GM12878 (cell line): ENCODE measurements around the gene SLC2A2. TPM values are rescaled to one million over a fixed set of nuclear protein-coding genes. Genes with fewer than 3 reads are reported as not detected.
A peak's percentile ranks its signal among the peaks of the same experiment; 100 is the strongest.

Experiments
- ATAC-seq: fragments of 200-7000 bp; cut with Tn5 transposase; 3 replicates; pipeline ENCODE4 v1.9.1; 2020; ENCODE audit warnings: mild to moderate bottlenecking, moderate library complexity
- BruUV-seq: library from RNA; stranded (reverse); fragments of 400-500 nt; replicated peaks from 2 replicates; lab custom pipeline; 2021; lab: Mats Ljungman, UMichigan
- CTCF ChIA-PET: fragments of 300-600 bp; sonication (Branson Sonifier 250); formaldehyde crosslinking; extraction: SDS; loops from one replicate; lab custom pipeline; 2021; ENCODE audit warnings: inconsistent platforms; lab: Yijun Ruan, JAX
- POLR2A ChIA-PET: fragments of 350-600 bp; formaldehyde crosslinking; extraction: SDS; loops from one replicate; lab custom pipeline; 2021; ENCODE audit warnings: inconsistent platforms; lab: Charles Lee
- RAD21 ChIA-PET: fragments of 300-600 bp; sonication (Branson Sonifier 250); formaldehyde crosslinking; loops from one replicate; lab custom pipeline; 2023; ENCODE audit warnings: antibody characterized with exemption; ENCODE audit not compliant: unreplicated experiment; lab: Charles Lee
- SMC1A ChIA-PET: fragments of 300-600 bp; sonication (Branson Sonifier 250); formaldehyde crosslinking; loops from one replicate; lab custom pipeline; 2023; ENCODE audit not compliant: unreplicated experiment, uncharacterized antibody; lab: Charles Lee
- DNase-seq: peaks from one replicate; pipeline ENCODE4 v3.0.0-alpha.2; 2011; ENCODE audit warnings: low read depth, low spot score
- FAIRE-seq: peaks from 3 replicates; lab custom pipeline; 2011; peaks lifted over from hg19 to GRCh38; lab: Jason Lieb, UNC
- H2AFZ ChIP-seq: 2 replicates; pipeline ENCODE4 v1.6.0; 2011; ENCODE audit warnings: low read depth, low read length, control low read depth; ENCODE audit not compliant: control insufficient read depth
- H3K27ac ChIP-seq: 2 replicates; pipeline ENCODE4 v1.5.1; 2011; ENCODE audit warnings: control low read depth; ENCODE audit not compliant: control insufficient read depth, insufficient read depth
- H3K27me3 ChIP-seq, 2 experiments: replicated peaks in 1 of 2; 2 replicates each; pipeline versions ENCODE4 v1.6.0 to v1.6.1; 2011; ENCODE audit warnings: low read length in 1 of 2; ENCODE audit not compliant: control insufficient read depth in 2 of 2, insufficient read depth in 2 of 2
- H3K36me3 ChIP-seq, 2 experiments: 2 replicates each; pipeline ENCODE4 v1.5.1; 2011; ENCODE audit warnings: low read length in 1 of 2; ENCODE audit not compliant: control insufficient read depth in 2 of 2, insufficient read depth in 2 of 2
- H3K4me1 ChIP-seq: 2 replicates; pipeline ENCODE4 v1.6.1; 2011; ENCODE audit warnings: mild to moderate bottlenecking, low read length, moderate library complexity, mixed read lengths; ENCODE audit not compliant: control insufficient read depth, insufficient read depth
- H3K4me2 ChIP-seq: 2 replicates; pipeline ENCODE4 v1.6.0; 2011; ENCODE audit warnings: control low read depth; ENCODE audit not compliant: control insufficient read depth, insufficient read depth
- H3K4me3 ChIP-seq: fragments of 200-600 bp; sonication (generic); 2 replicates; pipeline ENCODE4 v1.5.1; 2016
- H3K79me2 ChIP-seq: 2 replicates; pipeline ENCODE4 v1.6.0; 2011; ENCODE audit warnings: low read length; ENCODE audit not compliant: control insufficient read depth, insufficient read depth
- H3K9ac ChIP-seq: 2 replicates; pipeline ENCODE4 v1.8.0; 2011; ENCODE audit warnings: low read length, control low read depth, mixed read lengths; ENCODE audit not compliant: control insufficient read depth, insufficient read depth
- H3K9me3 ChIP-seq: replicated peaks from 3 replicates; pipeline ENCODE4 v1.5.1; 2011; ENCODE audit warnings: mild to moderate bottlenecking, low read length; ENCODE audit not compliant: control insufficient read depth, insufficient read depth
- H4K20me1 ChIP-seq: 2 replicates; pipeline ENCODE4 v1.6.0; 2011; ENCODE audit not compliant: control insufficient read depth, insufficient read depth
- ATF7 ChIP-seq: fragments of 450-650 bp; IDR thresholded peaks from 2 replicates; pipeline ENCODE4 v1.6.1; 2016; ENCODE audit warnings: low read depth, mild to moderate bottlenecking
- BMI1 ChIP-seq: fragments of 450-650 bp; IDR thresholded peaks from 2 replicates; pipeline ENCODE4 v1.6.1; 2016; ENCODE audit warnings: mild to moderate bottlenecking, moderate library complexity, borderline replicate concordance
- ESRRA ChIP-seq: IDR thresholded peaks from 2 replicates; pipeline ENCODE4 v1.6.1; 2012; ENCODE audit warnings: mild to moderate bottlenecking, low read length, improper control_type of control experiment
- IKZF2 ChIP-seq, 2 experiments: fragments of 450-650 bp; IDR thresholded peaks; 2 replicates each; pipeline ENCODE4 v1.6.1; 2017; ENCODE audit warnings: mild to moderate bottlenecking in 2 of 2, moderate library complexity in 2 of 2
- IRF3 ChIP-seq: fragments of 450-650 bp; IDR thresholded peaks from 2 replicates; pipeline ENCODE4 v1.6.1; 2014; ENCODE audit warnings: mild to moderate bottlenecking
- IRF4 ChIP-seq: IDR thresholded peaks from 2 replicates; pipeline ENCODE4 v1.6.1; 2011; ENCODE audit warnings: low read depth, low read length
- LARP7 ChIP-seq: fragments of 450-650 bp; IDR thresholded peaks from 2 replicates; pipeline ENCODE4 v1.6.1; 2017; ENCODE audit warnings: mild to moderate bottlenecking
- MEF2B ChIP-seq: fragments of 450-650 bp; IDR thresholded peaks from 2 replicates; pipeline ENCODE4 v1.6.1; 2018; ENCODE audit warnings: mild to moderate bottlenecking, moderate library complexity; ENCODE audit not compliant: partially characterized antibody, poor library complexity, severe bottlenecking
- MYB ChIP-seq: fragments of 150-350 bp; IDR thresholded peaks from 2 replicates; pipeline ENCODE4 v1.6.1; 2014; ENCODE audit warnings: mild to moderate bottlenecking, low read depth, low read length, borderline replicate concordance
- PKNOX1 ChIP-seq: fragments of 450-650 bp; IDR thresholded peaks from 2 replicates; pipeline ENCODE4 v1.6.1; 2016; ENCODE audit warnings: mild to moderate bottlenecking
- POLR2AphosphoS5 ChIP-seq: IDR thresholded peaks from 2 replicates; pipeline ENCODE4 v1.6.1; 2011; ENCODE audit warnings: mild to moderate bottlenecking, low read length, inconsistent platforms
- RFX5 ChIP-seq: IDR thresholded peaks from 2 replicates; pipeline ENCODE4 v1.6.1; 2011; ENCODE audit warnings: low read depth, low read length, improper control_type of control experiment
- SP1 ChIP-seq: IDR thresholded peaks from one replicate; pipeline ENCODE4 v1.6.1; 2011; ENCODE audit warnings: low read depth, low read length
- SREBF1 ChIP-seq: IDR thresholded peaks from 2 replicates; pipeline ENCODE4 v1.6.1; 2012; ENCODE audit warnings: mild to moderate bottlenecking, low read length
- SRF ChIP-seq, 2 experiments: IDR thresholded peaks; 2 replicates each; pipeline ENCODE4 v1.6.1; 2011; ENCODE audit warnings: low read depth in 2 of 2, low read length in 2 of 2, mild to moderate bottlenecking in 1 of 2, moderate library complexity in 1 of 2
- TAF1 ChIP-seq: IDR thresholded peaks from 2 replicates; pipeline ENCODE4 v1.6.1; 2011; ENCODE audit warnings: mild to moderate bottlenecking, low read depth, low read length, borderline replicate concordance
- USF1 ChIP-seq: IDR thresholded peaks from 2 replicates; pipeline ENCODE4 v1.6.1; 2011; ENCODE audit warnings: borderline replicate concordance, low read depth, mild to moderate bottlenecking, moderate library complexity, mixed read lengths, low read length; ENCODE audit not compliant: insufficient read depth; ENCODE audit errors: extremely low read length
- ZBED1 ChIP-seq: IDR thresholded peaks from 2 replicates; pipeline ENCODE4 v1.6.1; 2016; ENCODE audit warnings: borderline replicate concordance
- in situ Hi-C: fragments of 300-500 bp; cut with MboI; formaldehyde crosslinking; loops from 9 replicates; pipeline ENCODE4 v1.14.3; 2018; ENCODE audit warnings: mixed read lengths
- intact Hi-C: fragments of 100-400 bp; cut with micrococcal nuclease; formaldehyde crosslinking; loops from one replicate; pipeline ENCODE4 v1.14.2; 2022; ENCODE audit not compliant: unreplicated experiment
- polyA plus RNA-seq, 11 experiments: library from polyadenylated mRNA; depleted of rRNA in 4 of 11; unstranded in 6 of 11; stranded (reverse) in 5 of 11; fragments of >200 nt; fragmentation: Nextera tagmentation in 4 of 11; fragmentation: Illumina TruSeq in 1 of 11; extraction: Ambion mirVana in 4 of 11; extraction: Trizol in 1 of 11; gene quantifications; 1 replicate in 1 of 11; 2 replicates in 10 of 11; pipeline versions ENCODE4 v1.2.1 to v1.2.3, GENCODE V29; 2011 to 2016; ENCODE audit warnings: inconsistent platforms in 2 of 11, missing spikeins in 2 of 11, low read depth in 1 of 11
- total RNA-seq, 4 experiments: library from RNA; depleted of rRNA in 3 of 4; stranded (reverse); fragments of >200 nt in 3 of 4; fragmentation: Illumina TruSeq in 1 of 4; extraction: Trizol in 1 of 4; gene quantifications; 2 replicates each; pipeline versions ENCODE4 v1.2.1 to v1.2.3, GENCODE V29; 2013 to 2021
- TF ChIP-seq, protein P1 (sequence below): fragments of 450-650 bp; conservative IDR thresholded peaks from 2 replicates; pipeline ENCODE4 v1.6.1; 2017; ENCODE audit warnings: mild to moderate bottlenecking, moderate library complexity

Gene SLC2A2
- total and polyA plus RNA-seq, 10 of the 15 experiments (the other 5 are each of a cell fraction or from before 2014, with no cell fraction given), result 0.04 to 0.10 (median 0.04) TPM; not detected in 7

- intact Hi-C loops (no loop called here), in situ Hi-C loops (no loop called here)
- ChIA-PET SMC1A (interaction anchor here (2.0 kb wide), 1 partner anchor 10 kb away, joined by 9 read pairs; no protein-coding TSS in a partner anchor), RAD21 (no interaction called here), POLR2A (interaction anchor here (1.1 kb wide), 1 partner anchor 29 kb away, joined by 4 read pairs; no protein-coding TSS in a partner anchor), CTCF (interaction anchor here (1.3 to 1.8 kb wide), 2 partner anchors 11 to 44 kb away, joined by 4 to 6 read pairs; no protein-coding TSS in a partner anchor)
- H3K79me2 ChIP-seq, result no peaks in the 10 kb centered on the region
- H2AFZ ChIP-seq, result no peak overlapping the region
- FAIRE-seq, result peak; percentile 71
- H3K27me3 ChIP-seq, result no peaks in the 10 kb centered on the region
- TF ChIP-seq POLR2AphosphoS5, result no peak
- TF ChIP-seq SREBF1, result no peak
- no peak for TF ChIP-seq TAF1
- TF ChIP-seq MEF2B, result no peak
- TF ChIP-seq LARP7, result no peak
- no peak for TF ChIP-seq SRF (IDR thresholded peaks at IDR 0.05; ENCODE audit: low read depth in 2 of 2, low read length in 2 of 2)
- no peak for TF ChIP-seq IRF4
- no peak for TF ChIP-seq RFX5
- TF ChIP-seq BMI1, result no peak
- TF ChIP-seq ATF7, result no peak
- TF ChIP-seq IKZF2 (IDR thresholded peaks at IDR 0.05), result no peak
- no peak for TF ChIP-seq ESRRA
- TF ChIP-seq USF1, result no peak
- TF ChIP-seq, protein P1, sequence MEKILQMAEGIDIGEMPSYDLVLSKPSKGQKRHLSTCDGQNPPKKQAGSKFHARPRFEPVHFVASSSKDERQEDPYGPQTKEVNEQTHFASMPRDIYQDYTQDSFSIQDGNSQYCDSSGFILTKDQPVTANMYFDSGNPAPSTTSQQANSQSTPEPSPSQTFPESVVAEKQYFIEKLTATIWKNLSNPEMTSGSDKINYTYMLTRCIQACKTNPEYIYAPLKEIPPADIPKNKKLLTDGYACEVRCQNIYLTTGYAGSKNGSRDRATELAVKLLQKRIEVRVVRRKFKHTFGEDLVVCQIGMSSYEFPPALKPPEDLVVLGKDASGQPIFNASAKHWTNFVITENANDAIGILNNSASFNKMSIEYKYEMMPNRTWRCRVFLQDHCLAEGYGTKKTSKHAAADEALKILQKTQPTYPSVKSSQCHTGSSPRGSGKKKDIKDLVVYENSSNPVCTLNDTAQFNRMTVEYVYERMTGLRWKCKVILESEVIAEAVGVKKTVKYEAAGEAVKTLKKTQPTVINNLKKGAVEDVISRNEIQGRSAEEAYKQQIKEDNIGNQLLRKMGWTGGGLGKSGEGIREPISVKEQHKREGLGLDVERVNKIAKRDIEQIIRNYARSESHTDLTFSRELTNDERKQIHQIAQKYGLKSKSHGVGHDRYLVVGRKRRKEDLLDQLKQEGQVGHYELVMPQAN, result no peak
- no peak for TF ChIP-seq IRF3
- no peak for TF ChIP-seq SP1
- no peak for TF ChIP-seq ZBED1
- TF ChIP-seq PKNOX1, result no peak
- TF ChIP-seq MYB, result no peak
- H3K36me3 ChIP-seq, result no peaks in the 10 kb centered on the region
- H3K4me1 ChIP-seq, result no peaks in the 10 kb centered on the region
- no peak for ATAC-seq
- H3K4me2 ChIP-seq, result no peak overlapping the region
- H4K20me1 ChIP-seq, result no peaks in the 10 kb centered on the region
- no peak overlapping the region for H3K4me3 ChIP-seq
- no TSS peak for BruUV-seq
- DNase-seq, result no peak
- H3K9ac ChIP-seq, result no peak overlapping the region
- H3K27ac ChIP-seq, result no peak overlapping the region
- H3K9me3 ChIP-seq, result no peaks in the 10 kb centered on the region
Observed at GRCh38 chr3:171007316-171007715, 19.2 kb downstream of the SLC2A2 start.
